GM21825 (cell line): Measurements from ENCODE around the gene CREBL2.

Experiments
- ATAC-seq: cut with Tn5 transposase; IDR thresholded peaks from one replicate; pipeline ENCODE4 v1.9.1; 2021; ENCODE audit warnings: mild to moderate bottlenecking, moderate library complexity; ENCODE audit not compliant: unreplicated experiment

The CREBL2 gene

DNA sequence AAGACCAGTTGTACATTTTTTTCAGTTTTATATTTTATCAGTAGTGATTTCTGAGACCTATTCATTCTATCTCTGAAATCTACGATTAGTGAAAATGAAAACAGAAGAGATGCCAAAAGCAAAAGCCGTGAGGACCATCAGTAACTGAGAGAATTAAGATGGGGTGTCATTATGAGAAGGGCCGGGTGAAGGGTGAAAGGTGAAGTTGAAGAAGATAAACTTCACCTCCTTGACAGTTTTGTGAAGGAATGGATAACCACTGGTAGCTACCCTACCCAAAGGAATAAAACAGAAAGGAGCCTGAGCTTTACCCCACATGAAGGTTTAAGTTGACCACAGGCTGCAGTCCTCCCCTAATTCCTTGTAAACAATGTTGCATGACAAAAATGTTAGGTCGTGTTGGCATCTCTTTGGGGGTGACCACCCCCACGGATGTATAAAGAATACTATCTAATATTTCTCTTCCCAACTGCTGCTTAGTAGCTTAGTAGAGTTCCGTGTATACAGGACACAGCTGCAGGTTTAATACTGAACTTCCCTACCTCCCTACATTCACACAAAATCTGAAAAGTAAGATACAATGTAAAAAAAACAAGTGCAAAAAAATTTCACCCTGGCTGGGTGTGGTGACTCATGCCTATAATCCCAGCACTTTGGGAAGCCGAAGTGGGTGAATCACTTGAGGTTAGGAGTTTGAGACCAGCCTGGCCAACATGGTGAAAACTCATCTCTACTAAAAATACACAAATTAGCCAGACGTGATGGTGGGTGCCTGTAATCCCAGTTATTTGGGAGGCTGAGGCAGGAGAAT lies 60.4 kb downstream of the CREBL2 start:
- no peak for ATAC-seq

DNA sequence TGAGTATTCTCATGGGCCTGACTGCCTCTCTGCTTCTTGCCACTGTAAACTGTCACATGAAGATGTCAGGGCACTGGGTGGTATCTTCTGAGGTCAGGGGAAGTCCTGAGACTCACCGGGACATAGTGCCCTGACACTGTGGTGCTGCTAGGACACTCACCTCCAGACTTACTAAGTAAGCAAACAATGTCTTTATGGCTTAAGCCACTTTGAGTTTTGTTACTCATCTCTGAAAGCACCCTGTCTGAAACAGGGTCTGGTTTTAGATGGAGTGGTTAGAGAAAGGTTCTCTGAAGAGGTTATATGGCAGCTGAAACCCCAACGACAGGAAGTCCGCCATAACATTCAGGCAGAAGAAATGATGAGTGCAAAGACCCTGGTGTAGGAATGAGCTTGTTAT lies 61.6 kb downstream of the CREBL2 start:
- peak; percentile 59 for ATAC-seq

DNA sequence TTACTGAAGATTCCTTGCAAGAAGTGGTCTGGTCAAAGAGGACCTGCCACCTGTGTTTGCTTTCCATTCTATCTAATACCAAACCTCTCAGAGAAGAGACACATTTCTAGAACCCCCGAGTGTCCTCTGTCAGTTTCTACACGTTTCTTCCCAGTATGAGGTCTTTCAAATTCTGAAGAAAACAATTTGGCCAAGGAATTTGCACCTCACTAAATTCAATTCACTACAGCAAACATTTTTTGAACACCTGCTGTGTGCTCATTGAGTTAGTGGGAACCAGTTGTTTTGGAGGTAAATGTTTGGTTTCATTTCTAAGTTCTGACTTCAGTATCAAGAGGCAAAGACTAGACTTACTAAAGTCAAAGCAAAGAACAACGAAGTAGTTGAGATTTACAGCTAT lies 64.9 kb downstream of the CREBL2 start:
- no peak for ATAC-seq

DNA sequence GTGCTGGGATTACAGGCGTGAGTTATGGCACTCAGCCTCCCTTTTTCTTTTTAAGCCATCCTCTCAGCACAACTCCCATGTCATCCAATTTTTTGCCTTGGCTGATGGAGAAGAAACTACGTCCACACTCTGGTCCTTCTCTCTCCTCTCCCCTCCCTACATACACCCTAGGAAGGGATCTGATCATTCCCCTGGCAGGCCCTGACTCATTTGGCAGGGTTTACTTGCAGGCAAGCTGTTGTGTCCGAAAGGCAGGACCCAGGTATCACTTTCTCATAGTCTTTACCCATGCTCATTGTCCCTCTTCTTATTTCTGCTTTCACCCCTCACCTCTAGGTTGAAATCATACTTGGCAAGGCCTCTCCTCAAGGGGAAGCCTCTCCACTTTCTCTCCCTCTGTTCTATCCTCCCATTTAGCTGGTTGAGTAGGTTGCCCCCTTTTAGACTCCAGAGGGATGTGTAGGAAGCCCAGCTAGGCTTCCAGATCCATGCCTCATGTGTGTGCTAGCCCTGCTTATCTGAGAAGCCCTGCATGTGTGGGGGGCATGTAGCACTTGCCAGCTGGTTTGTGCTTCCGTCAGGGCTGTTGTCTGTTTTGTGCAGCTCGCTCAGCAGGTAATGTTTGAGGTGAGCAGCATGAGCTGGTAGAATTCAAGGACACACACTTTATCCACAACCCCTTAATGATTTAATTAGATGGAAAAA lies 69.5 kb downstream of the CREBL2 start:
- ATAC-seq: no peak

DNA sequence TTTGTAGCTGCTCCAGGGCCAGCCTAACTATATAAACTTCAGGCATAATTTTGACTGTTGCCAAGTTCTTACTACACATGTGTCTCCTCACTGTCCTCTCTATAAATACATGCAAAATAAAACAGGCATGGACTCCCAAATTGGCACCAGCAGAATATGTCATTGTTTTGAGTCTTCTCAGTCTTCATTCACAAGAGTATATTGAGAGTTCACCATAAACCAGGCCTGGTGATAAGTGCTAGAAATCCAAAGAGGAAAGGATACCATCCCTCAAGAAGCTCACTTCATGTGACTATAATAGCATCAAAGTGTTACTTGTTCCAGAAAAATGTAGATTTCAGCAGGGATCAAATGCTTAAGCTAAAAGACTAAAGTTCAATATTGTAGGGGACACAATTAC lies 70.6 kb downstream of the CREBL2 start:
- ATAC-seq: no peak

DNA sequence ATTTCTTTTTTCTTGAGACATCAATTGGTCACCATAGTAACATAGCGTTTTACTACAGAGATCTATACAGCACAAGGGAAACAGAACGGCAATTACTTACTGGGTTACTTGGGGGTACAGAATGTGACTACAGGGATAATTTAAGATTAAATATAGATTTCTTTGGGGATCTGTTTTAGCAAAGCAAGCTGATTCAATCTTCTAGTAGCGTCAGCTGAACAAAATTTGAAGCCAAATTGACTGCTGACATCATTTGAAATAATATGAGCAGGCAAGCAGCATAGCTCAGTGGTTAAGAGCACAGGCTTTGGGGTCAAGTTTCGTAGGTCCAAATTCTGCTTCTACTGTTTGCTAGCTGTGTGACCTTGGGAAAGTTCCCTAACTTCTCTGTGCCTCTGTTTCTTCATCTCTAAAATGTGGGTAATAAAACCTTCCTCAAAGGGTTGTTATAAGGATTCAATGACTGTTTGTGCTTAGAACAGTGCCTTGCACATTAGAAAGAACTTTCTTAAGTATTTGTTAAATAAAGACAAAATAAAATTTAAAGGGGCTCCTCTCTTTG lies 71.5 kb downstream of the CREBL2 start:
- no peak for ATAC-seq

DNA sequence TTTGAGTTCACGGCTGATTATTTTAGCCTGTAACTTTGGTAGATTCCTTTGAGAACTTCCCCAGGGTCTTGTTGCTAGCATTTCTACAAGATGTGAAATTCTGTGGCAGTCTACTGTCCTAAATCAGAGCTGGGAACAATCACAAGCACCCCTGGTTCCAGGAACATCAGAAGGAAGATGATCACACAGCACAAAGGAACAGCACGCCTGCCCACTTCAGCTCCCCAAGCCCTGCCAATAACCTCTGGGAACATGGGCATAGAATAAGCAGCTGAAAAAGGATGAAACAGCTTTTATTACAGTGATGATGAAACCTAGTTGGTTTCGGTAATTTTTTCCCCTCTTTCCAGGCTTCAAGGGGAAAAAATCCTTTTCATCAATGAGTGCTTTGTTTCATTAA lies 72.0 kb downstream of the CREBL2 start:
- no peak for ATAC-seq

DNA sequence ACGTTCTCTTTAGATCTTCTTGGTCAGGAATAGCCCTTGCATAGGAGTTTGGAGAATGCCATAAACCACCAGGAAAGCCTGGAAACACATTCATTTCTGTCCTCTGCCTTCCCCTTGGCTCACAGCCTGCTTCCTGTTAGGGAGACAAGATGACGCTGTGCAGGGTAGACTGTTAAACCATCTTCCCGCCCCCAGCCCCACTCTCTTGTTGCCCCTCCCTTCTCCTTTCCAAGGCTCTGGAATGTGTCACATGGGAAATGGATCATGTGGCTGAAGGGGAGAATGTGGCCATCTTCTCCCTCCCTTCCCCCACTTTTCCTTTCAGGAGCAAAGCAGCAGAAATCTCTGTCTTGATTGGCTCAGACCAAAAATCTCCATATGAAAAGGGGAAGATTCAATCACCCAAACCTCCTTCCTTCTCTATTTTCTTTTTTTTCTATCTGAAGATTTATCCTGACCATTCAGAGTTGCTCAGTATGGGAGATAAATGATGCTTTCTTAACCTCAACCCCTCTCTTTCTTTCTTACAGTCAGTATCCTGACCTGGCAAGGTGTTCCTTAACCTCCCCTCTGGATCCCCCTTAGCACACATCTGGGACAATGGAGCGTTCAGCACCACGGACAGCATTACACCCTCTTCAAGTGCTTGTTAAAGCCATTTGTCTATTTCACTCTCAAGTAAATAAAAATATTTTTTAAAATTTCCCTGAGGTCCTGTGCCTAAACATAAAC lies 72.9 kb downstream of the CREBL2 start:
- ATAC-seq: no peak

DNA sequence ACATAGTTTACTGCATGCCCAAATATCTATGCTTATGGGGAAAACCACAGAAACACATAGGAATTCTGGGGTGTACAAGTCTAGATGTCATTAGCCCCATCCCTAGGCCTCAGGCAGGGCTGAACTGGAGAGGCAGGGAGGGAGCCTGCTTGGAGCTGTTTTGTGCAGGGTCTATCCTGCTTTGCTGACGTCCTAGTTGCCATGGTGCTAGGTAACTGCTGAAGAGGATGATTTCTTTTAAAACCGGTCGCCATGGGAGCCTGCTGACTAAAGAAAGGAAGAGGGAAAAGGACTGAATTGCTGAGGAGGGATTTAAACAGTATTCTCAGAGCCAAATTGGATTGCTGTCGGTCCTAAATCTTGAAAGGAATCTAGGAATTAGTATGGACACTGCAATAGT lies 73.6 kb downstream of the CREBL2 start:
- no peak for ATAC-seq

DNA sequence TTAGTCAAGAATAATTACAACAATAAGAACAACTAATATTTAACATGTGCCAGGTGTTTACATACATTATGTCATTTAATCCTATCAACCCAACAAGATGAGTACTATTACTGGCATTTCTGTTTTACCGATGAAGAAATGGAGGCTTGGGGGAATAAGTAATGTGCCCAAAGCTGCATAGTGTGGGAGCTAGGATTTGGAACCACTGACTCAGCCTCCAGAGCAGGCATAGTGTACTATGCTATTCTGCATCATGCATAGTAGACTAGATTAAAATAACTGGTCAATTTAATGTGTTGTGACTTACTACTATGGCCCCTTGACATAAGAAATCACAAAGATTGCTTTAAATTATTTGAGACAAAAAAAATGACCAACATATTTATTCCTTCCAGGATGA lies 74.8 kb downstream of the CREBL2 start:
- ATAC-seq: no peak

DNA sequence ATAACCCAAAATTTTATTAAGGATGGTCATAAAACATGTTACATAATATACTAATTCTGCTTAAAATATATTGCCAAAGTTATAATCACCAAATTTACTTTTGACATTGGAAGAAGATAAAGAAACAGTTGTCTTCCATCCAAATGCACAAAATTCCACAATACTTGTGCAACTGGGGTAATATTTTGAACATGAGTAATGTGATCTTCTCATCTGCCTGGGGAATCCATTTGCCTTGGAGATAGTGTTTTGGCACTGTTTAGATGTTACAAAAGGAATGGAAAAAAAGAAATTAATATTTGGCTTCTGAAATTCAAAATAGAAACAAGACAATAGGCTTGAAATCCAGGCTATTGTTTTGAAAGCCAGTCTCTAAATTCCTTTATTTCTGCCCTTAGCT lies 75.2 kb downstream of the CREBL2 start:
- no peak for ATAC-seq

DNA sequence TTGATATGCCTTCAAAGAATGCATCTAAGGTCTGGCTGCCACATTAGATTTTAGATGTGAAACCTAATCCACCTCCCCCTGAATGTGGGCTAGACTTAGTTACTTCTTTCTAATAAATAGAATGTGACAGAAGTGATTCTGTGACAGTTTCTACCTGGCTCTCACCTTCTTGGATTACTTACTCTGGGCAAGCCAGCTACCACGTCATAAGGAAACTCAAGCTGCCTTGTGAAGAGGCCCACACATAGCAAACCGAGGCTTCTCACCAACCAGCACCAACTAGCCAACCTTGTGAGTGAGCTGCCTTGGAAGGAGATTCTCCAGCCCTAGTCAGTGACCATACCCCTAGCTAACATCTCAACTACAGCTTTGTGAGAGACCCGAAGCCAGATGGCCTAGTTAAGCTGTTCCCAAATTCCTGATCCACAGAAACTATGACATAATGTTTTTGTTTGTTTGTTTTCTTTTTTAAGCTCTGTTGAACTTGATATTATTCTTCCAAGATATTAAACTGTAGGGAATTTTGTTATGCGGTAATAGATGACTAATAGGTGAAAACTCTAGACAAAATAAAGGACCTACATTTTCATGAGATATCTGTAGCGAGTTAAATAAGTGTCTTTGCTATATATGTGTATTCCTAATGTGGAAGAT lies 78.1 kb downstream of the CREBL2 start:
- no peak for ATAC-seq

DNA sequence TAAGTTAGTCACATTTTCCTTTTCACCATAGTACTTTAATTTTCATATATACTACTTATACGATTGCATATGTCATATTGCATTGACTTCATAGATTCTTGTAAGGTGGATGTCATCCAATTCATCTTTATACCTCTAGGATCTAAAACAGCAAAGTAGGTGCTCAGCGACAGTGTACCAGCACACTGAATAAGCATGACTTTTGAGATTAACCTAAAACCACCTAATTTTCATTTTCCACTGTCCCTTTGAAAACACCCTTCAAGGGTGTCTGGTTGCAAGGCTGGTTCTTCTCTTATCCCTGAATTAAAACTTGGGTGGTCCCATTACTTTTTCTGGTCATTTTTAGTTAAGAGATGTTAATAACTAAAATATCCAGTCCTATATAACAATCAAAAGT lies 79.9 kb downstream of the CREBL2 start:
- no peak for ATAC-seq

DNA sequence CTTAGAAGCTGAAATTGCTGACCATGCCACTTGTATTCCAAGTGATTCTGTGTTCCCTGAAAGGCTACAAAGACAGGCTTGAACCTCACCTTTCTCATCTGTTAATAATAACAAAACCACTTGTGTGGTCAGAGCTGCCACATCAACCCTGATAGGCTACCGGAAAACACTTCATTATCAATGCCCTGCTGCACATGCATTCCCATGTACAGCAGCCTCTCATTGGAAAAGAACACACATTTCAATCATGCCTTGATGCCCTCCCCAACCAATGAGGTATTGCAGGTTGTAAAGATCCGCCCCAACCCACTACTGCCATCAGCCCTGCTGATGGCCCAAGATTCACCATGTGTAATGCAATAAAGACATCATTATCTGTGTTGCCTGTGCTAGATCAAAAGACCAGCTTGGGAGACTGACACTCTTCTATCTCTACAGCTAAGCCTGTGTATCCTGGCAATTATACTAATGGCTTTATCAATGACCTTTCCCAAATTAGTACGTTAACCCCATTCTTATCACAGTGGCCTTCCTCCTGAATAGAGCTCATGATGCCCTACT lies 81.5 kb downstream of the CREBL2 start:
- no peak for ATAC-seq
